Activated CD4-positive, CD25-positive, alpha-beta regulatory T cell treated with anti-CD3 and anti-CD28 coated beads, Interleukin-2, amount 50 U/mL, for 16 hours (primary cell): Measurements from ENCODE around the gene NQO2.
A peak's percentile ranks its signal among the peaks of the same experiment; 100 is the strongest.

Source experiments
- DNase-seq: peaks from one replicate; pipeline ENCODE4 v3.0.0-alpha.2; 2020; ENCODE audit warnings: low read depth, low spot score

The NQO2 gene

GRCh38 chr6:2999618-3000557, at the start of gene NQO2:
NQO2 (plus strand) TSS chr6:2999894; CDS start chr6:3006553, 6,659 bp downstream.
- peak; percentile 77 for DNase-seq

- no peak for DNase-seq
Measured at GRCh38 chr6:2950713-2951112, 49.0 kb upstream of the NQO2 start.

GRCh38 chr6:2951728-2952127, 48.0 kb upstream of the NQO2 start:
- no peak for DNase-seq

GRCh38 chr6:2952557-2953095, 47.1 kb upstream of the NQO2 start:
- DNase-seq: no peak

- no peak for DNase-seq
Measured at GRCh38 chr6:2953098-2953497, 46.6 kb upstream of the NQO2 start.

GRCh38 chr6:2956930-2957685, 42.6 kb upstream of the NQO2 start:
- DNase-seq: no peak

GRCh38 chr6:2957696-2958330, 41.9 kb upstream of the NQO2 start:
- DNase-seq: no peak

- DNase-seq: no peak
Measured at GRCh38 chr6:2958331-2958711, 41.4 kb upstream of the NQO2 start.

- DNase-seq: no peak
Measured at GRCh38 chr6:2958776-2959175, 40.9 kb upstream of the NQO2 start.

GRCh38 chr6:2959909-2960719, 39.6 kb upstream of the NQO2 start:
- DNase-seq: no peak

- DNase-seq: no peak
Measured at GRCh38 chr6:2960935-2961334, 38.8 kb upstream of the NQO2 start.

- no peak for DNase-seq
Measured at GRCh38 chr6:2961506-2961905, 38.2 kb upstream of the NQO2 start.

GRCh38 chr6:2962004-2962403, 37.7 kb upstream of the NQO2 start:
- DNase-seq: no peak

- DNase-seq: no peak
Measured at GRCh38 chr6:2962636-2963035, 37.1 kb upstream of the NQO2 start.

- DNase-seq: no peak
Measured at GRCh38 chr6:2963756-2964155, 35.9 kb upstream of the NQO2 start.

- no peak for DNase-seq
Measured at GRCh38 chr6:2964793-2965505, 34.7 kb upstream of the NQO2 start.

GRCh38 chr6:2966347-2966746, 33.3 kb upstream of the NQO2 start:
- DNase-seq: no peak

GRCh38 chr6:2967936-2968335, 31.8 kb upstream of the NQO2 start:
- no peak for DNase-seq

GRCh38 chr6:2968600-2969135, 31.0 kb upstream of the NQO2 start:
- DNase-seq: no peak

GRCh38 chr6:2969549-2969948, 30.1 kb upstream of the NQO2 start:
- DNase-seq: no peak
